Right lobe of liver (tissue), 4 donors: Measurements from ENCODE around the gene BORCS6.

ENCODE experiments used
- CTCF ChIP-seq, 4 donors: fragments of 200-600 bp in 3 of 4; fragments of 450-650 bp in 1 of 4; IDR thresholded peaks; one replicate each; pipeline versions ENCODE4 v1.5.1 to v1.8.0; 2016 to 2022; ENCODE audit warnings: antibody characterized with exemption in 4 of 4, mild to moderate bottlenecking in 2 of 4
- POLR2A ChIP-seq: fragments of 450-650 bp; IDR thresholded peaks from one replicate; pipeline ENCODE4 v1.6.1; 2017; ENCODE audit warnings: antibody characterized with exemption, mild to moderate bottlenecking
- donor health status: DM: no; HTN: no; CAD: no.
- donor health status: DM: no; HTN: no; CAD: no.
- donor health status: DM: no; HTN: yes; CAD: no.

GRCh38 chr17:8186446-8186786, 3.6 kb downstream of the BORCS6 start:
- TF ChIP-seq CTCF (IDR thresholded peaks at IDR 0.05) = peak in 1 of 4 donors; percentile 37
- no peak for TF ChIP-seq POLR2A
